Colon (tissue), 2 donors: Measurements from ENCODE around the gene NAT8.
"Not testable (repeated sequence)": the region's sequence is repeated elsewhere in the genome, so short reads cannot be mapped to it uniquely, and the experiment has no call there.

Source experiments
- FAIRE-seq: peaks from 2 replicates; lab custom pipeline; 2012; peaks lifted over from hg19 to GRCh38; lab: Jason Lieb, UNC
- donor health status: control.
- donor health status: control.

Gene NAT8

DNA sequence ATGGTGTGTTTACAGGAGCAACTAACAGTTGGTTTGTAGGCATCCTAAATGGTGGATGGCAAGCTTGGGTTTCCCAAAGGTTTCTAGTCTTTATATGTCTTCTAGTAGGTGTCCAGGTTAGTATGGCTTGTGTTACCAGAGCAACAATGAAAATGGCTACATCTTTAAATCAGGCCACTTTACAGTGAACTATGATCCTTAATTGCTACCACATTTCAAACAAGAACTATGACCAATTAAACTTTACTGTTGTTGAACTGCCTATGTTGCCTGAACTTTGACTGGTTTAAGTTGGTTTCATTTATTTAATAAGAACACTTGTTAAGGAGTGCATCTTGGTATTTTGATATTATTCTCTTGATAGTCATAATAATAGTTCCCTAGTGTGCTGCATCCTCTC lies 5.2 kb downstream of the NAT8 start:
- peak; percentile 41 for FAIRE-seq

DNA sequence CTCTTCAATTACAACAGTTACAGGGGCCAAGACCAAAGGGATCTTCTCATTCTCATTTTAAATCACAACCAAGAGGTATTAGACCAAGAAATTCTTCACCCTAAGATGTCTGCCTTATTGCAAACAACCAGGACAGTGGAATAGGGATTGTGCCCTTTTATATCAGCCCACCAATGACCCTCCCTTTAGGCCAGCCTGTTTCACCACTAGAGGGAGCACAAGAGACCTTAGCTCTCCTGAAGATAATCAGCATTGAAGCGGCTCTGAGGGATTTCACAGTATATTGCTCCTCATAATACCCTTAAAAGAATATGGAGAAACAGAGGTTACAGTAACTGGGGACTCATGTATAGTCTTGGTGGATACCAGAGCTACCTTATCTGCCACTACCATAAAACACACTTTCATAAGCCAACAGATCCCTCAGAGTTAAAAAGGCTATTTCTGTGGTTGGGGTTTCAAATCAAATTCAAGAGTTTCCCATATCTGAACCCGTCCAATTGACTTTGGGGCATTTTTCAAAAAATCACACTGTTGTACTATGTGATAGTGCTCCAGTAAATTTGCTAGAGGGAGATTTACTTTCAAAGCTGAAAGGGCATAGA lies 11.5 kb downstream of the NAT8 start:
- FAIRE-seq, result not testable (repeated sequence)

DNA sequence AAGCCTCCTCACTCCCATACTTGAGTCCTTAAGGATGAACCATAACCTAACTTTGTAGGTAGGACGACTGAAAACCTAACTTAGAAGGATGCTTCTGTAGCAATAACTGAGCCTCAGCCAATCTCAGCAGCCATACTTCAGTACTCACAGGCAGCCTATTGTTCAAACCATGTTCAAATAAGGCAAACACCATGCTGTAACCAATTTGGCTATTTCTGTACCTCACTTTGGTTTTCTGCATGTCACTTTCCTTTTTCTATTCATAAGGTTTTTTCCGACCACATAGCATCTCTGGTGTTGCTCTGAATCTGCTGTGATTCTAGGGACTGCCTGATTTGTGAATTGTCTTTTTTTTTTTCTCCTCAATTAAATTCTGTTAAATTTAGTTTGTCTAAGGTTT lies 13.7 kb downstream of the NAT8 start:
- not testable (repeated sequence) for FAIRE-seq

DNA sequence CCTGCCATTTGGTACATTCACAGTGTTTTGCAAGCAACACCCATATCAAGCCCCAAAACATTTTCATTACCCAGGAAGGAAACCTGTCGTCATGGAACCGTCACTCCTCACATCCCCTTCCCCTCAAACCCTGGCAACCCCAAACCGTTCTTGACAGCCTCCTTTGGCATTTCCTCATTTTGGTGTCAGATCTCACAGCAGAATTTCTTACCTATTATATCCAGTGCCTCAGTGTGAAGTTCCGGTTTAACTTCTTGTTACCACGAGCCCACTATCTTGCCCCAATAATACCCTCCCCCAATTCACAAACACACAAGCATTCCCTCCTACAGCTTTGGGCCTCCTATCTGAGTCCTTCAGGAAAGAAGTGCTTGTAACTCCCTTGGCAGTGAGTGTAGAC lies 16.0 kb downstream of the NAT8 start:
- not testable (repeated sequence) for FAIRE-seq

GRCh38 chr2:73624625-73625024 lies 17.6 kb downstream of the NAT8 start:
- FAIRE-seq, result not testable (repeated sequence)

DNA sequence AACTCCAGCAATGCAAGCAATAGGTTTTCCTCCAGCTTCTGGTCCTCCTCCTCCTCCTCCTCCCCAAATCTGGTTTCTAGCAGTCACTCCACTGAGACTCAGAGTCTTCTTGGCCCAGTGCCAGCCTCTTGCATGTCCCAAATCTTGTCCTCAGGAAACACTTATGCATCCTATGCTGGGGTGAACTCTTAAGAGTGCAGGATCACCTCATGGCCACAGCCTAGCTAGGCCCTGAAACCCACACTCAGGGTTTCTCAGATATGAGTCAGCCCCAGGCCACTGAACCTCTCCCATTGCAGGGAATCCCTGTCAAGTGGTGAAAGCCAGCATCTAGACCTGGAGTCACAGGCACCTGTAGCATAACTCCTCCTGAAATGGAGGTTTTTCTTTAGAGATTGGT lies 18.2 kb downstream of the NAT8 start:
- not testable (repeated sequence) for FAIRE-seq

DNA sequence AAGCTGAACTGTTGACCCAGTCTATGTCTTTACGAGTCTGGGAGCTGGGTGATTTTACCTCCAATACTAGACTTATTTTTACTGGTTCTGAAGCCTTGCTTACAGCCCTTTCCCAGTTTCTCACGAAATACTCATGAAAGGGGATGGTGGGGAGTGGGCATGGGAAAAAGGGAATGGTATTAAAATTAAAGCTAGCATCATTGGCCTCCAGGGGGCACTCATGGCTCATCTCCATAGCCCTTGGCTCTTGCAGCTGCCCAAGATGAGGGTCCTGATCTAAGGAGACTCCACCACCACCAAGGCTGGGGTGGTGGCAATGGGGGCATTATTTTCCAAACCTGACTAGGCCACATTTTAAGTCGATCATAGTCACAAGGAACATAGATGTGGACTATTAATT lies 22.3 kb downstream of the NAT8 start:
- not testable (repeated sequence) for FAIRE-seq

DNA sequence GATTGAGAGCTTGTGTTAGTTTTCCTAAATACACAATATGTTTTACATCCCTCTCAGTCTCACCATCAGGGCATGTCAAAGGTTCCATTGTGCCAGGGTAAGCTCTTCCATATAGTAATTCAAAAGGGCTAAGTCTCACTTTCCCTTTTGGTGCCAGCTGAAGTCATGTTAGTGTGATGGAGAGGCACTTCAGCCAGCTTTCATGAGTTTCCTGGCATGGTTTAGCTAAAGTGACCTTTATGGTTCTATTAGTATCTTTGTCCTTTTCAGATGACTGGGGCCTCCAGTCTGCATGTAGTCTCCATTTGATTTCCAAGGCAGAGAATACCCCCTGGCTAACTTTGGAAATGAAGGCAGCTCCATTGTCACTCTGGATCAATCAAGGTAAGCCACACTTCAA lies 27.2 kb downstream of the NAT8 start:
- no peak for FAIRE-seq

DNA sequence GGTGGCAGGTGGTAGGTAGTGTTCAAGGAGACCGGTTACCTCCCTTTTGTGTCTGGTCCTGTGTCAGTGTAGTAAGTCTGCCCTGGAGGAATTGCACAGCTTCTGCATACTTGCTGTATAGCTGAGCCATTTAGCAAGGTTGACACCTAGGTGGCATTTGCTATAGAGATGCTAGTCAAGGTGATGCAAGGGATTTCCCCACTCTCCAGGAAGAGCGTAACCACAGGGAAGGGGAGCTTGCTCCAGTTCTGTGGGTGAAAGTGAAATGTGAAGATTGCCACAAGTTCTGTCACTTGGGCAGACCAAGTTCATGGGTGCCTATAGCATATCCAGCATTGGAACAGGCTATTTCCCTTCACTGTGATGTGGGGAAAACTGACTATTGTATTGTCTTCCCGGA lies 28.1 kb downstream of the NAT8 start:
- FAIRE-seq, result no peak

GRCh38 chr2:73611867-73612266 lies 30.4 kb downstream of the NAT8 start:
- FAIRE-seq, result no peak

GRCh38 chr2:73611193-73611592 lies 31.0 kb downstream of the NAT8 start:
- no peak for FAIRE-seq

DNA sequence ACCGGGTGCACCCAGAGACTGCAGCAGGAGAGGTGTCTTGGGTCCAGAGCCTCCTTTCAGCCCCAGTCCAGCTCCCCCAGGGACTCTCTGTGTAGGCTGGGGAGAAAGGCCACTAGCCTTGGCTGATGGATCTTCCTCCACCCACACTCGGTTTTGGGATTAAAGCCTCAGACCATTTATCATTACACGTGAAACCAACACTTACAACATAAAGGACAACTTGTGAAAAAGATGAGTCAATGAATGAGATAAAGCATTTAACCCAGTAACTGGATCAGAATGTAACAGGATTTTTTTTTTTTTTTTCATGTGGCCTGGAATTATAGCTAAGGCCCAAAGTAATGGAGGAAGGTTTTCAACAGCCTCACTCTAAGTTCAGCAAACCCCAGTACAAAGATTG lies 32.1 kb downstream of the NAT8 start:
- no peak for FAIRE-seq

GRCh38 chr2:73604589-73604988 lies 37.6 kb downstream of the NAT8 start:
- FAIRE-seq, result not testable (repeated sequence)

DNA sequence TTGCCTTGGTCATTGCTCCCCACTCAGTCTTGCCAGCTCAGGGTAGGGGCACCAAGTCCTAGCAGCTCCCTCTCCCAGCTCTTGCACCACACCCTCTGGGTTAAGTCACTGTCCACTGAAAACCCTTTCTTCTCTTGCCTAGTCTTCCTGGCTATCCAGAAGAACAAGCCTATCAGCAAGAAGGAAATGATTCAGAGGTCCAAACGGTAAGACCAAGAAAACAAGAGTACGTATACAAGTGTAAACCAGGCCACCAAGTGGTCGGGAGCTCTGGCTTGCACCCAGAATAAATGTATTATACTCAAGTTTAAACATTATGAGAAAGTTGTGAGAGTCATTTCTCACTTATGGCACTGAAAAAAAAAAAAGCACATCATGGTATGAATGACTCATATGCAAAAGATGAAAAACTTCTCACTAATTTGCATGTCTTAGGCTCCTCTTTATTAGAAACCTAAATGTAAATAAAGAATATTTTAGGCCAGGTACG lies 39.1 kb downstream of the NAT8 start:
- not testable (repeated sequence) for FAIRE-seq

GRCh38 chr2:73601780-73602179 lies 40.4 kb downstream of the NAT8 start:
- FAIRE-seq, result no peak

DNA sequence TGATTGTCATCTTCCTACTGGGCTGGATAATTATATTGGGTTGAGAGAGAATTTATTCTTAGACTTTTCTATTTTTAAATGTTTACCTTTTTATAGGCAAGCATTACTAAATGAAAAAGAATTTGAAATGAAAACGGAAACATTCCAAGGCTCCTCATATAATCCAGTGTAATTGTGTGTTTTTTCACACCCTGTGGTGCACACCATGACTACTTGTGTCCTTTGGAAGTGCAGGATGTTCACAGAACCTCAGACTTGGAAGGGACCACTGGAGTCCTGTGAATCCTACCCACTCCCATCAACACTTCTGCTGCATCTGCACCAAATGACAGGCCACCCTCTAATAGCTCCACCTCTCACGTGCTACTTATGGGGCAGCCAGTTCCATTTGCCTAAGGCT lies 48.0 kb downstream of the NAT8 start:
- FAIRE-seq, result no peak

- no peak for FAIRE-seq
Measured at GRCh38 chr2:73593680-73594079, 48.5 kb downstream of the NAT8 start.
